Naive thymus-derived CD4-positive, alpha-beta T cell (primary cell): Measurements from ENCODE around the gene CCDC137. TPM values are rescaled to one million over a fixed set of nuclear protein-coding genes. Genes with fewer than 3 reads are reported as not detected.

Experiments
- ATAC-seq: fragments of 150-1000 bp; cut with Tn5 transposase; 2 replicates; pipeline ENCODE4 v1.10.0; 2021; ENCODE audit warnings: mild to moderate bottlenecking, moderate library complexity
- CTCF ChIA-PET: fragments of 350-600 bp; sonication (Branson Sonifier 250); formaldehyde crosslinking; loops from one replicate; lab custom pipeline; 2021; ENCODE audit warnings: antibody characterized with exemption; lab: Charles Lee
- POLR2A ChIA-PET: fragments of 350-600 bp; sonication (Branson Sonifier 250); formaldehyde crosslinking; loops from one replicate; lab custom pipeline; 2021; ENCODE audit warnings: antibody characterized with exemption, inconsistent platforms; lab: Charles Lee
- DNase-seq, 9 donors: peaks; one replicate each; pipeline versions ENCODE4 v3.0.0 to v3.0.0-alpha.2; 2020 to 2022; ENCODE audit warnings: mixed read lengths in 1 of 9
- H3K27ac ChIP-seq: one replicate; pipeline ENCODE4 v1.7.0; 2013; ENCODE audit warnings: mild to moderate bottlenecking, low read depth, low read length, moderate library complexity
- H3K27me3 ChIP-seq, 2 donors: one replicate each; pipeline ENCODE4 v1.7.0; 2013; ENCODE audit warnings: low read length in 2 of 2, mild to moderate bottlenecking in 2 of 2, moderate library complexity in 2 of 2; ENCODE audit not compliant: control insufficient read depth in 2 of 2, insufficient read depth in 2 of 2
- H3K36me3 ChIP-seq, 3 experiments: 1 replicate in 2 of 3; 2 replicates in 1 of 3; pipeline ENCODE4 v1.7.0; 2013; ENCODE audit warnings: low read length in 3 of 3, mild to moderate bottlenecking in 3 of 3, moderate library complexity in 1 of 3; ENCODE audit not compliant: insufficient read depth in 3 of 3, control insufficient read depth in 2 of 3
- H3K4me1 ChIP-seq, 2 donors: one replicate each; pipeline ENCODE4 v1.7.0; 2013; ENCODE audit warnings: low read length in 2 of 2, mild to moderate bottlenecking in 2 of 2, moderate library complexity in 1 of 2; ENCODE audit not compliant: control insufficient read depth in 2 of 2, insufficient read depth in 2 of 2
- H3K4me3 ChIP-seq: 2 replicates; pipeline ENCODE4 v1.7.0; 2013; ENCODE audit warnings: mild to moderate bottlenecking, low read length
- H3K9me3 ChIP-seq, 3 experiments: 1 replicate in 2 of 3; 2 replicates in 1 of 3; pipeline ENCODE4 v1.7.0; 2013; ENCODE audit warnings: low read length in 3 of 3; ENCODE audit not compliant: control insufficient read depth in 2 of 3
- H3K27ac Mint-ChIP-seq, 9 donors: one replicate each; pipeline ENCODE4 v1.8.0; 2020 to 2022; ENCODE audit warnings: mixed read lengths in 9 of 9, mild to moderate bottlenecking in 8 of 9, moderate library complexity in 5 of 9, inconsistent platforms in 2 of 9
- H3K27me3 Mint-ChIP-seq, 5 donors: one replicate each; pipeline ENCODE4 v1.8.0; 2021 to 2022; ENCODE audit warnings: mixed read lengths in 5 of 5, mild to moderate bottlenecking in 1 of 5
- H3K36me3 Mint-ChIP-seq, 5 donors: one replicate each; pipeline ENCODE4 v1.8.0; 2020 to 2022; ENCODE audit warnings: mixed read lengths in 5 of 5, mild to moderate bottlenecking in 3 of 5, inconsistent platforms in 1 of 5
- H3K4me1 Mint-ChIP-seq, 7 donors: one replicate each; pipeline ENCODE4 v1.8.0; 2020 to 2022; ENCODE audit warnings: mixed read lengths in 7 of 7, mild to moderate bottlenecking in 3 of 7, inconsistent platforms in 1 of 7
- H3K4me3 Mint-ChIP-seq, 10 donors: one replicate each; pipeline ENCODE4 v1.8.0; 2020 to 2022; ENCODE audit warnings: mild to moderate bottlenecking in 10 of 10, mixed read lengths in 10 of 10, moderate library complexity in 6 of 10, inconsistent platforms in 2 of 10
- H3K9me3 Mint-ChIP-seq, 11 donors: one replicate each; pipeline ENCODE4 v1.8.0; 2020 to 2022; ENCODE audit warnings: mixed read lengths in 11 of 11, mild to moderate bottlenecking in 4 of 11, inconsistent platforms in 1 of 11, moderate library complexity in 1 of 11
- intact Hi-C, 2 donors: fragments of 100-400 bp; cut with micrococcal nuclease; formaldehyde crosslinking; loops; one replicate each; pipeline ENCODE4 v1.15.1; 2023
- polyA plus RNA-seq, 2 donors: library from polyadenylated mRNA; unstranded; fragments of 300-500 nt; fragmentation: Illumina TruSeq; gene quantifications; one replicate each; pipeline ENCODE4 v1.2.3, GENCODE V29; 2021
- total RNA-seq, 6 experiments: library from RNA in 5 of 6; stranded (reverse) in 5 of 6; gene quantifications; 1 replicate in 5 of 6; 2 replicates in 1 of 6; pipeline ENCODE4 v1.2.3 and lab custom pipeline; 2021 to 2026

Gene CCDC137
- total and polyA plus RNA-seq, 7 experiments from 2014 or later: 10.0 to 33.5 (median 26.0) TPM

- Histone ChIP-seq H3K36me3 (peaks cover 0 to 31% (median 0%) of the 10 kb centered on the region in 3 experiments), H3K9me3 (no peaks in the 10 kb centered on the region), H3K27ac (no peak overlapping the region), H3K27me3 (no peaks in the 10 kb centered on the region), H3K4me1 (peaks cover 22% of the 10 kb centered on the region in 2 donors), H3K4me3 (no peak overlapping the region)
- POLR2A ChIA-PET: interaction anchor here (1.4 to 1.6 kb wide), 2 partner anchors 26 to 42 kb away, joined by 5 read pairs; partner anchors contain the start of genes ARL16, CCDC137, HGS and OXLD1
- CTCF ChIA-PET: no interaction called here
- Mint-ChIP-seq H3K9me3 (no peaks in the 10 kb centered on the region), H3K4me3 (no peak overlapping the region), H3K4me1 (peaks cover 14 to 34% (median 31%) of the 10 kb centered on the region in 7 donors), H3K36me3 (peaks cover 0 to 11% (median 0%) of the 10 kb centered on the region in 5 donors), H3K27me3 (no peaks in the 10 kb centered on the region), H3K27ac (peak overlapping the region in 2 of 9 donors; percentile 32 to 33)
- intact Hi-C loops: no loop called here
- DNase-seq (no peak), ATAC-seq (no peak)
These were observed 42.2 kb downstream of the CCDC137 start for GRCh38 chr17:81708739-81709185.

- Mint-ChIP-seq H3K36me3 (peaks cover 0 to 9% (median 0%) of the 10 kb centered on the region in 5 donors), H3K9me3 (no peaks in the 10 kb centered on the region), H3K27me3 (no peaks in the 10 kb centered on the region), H3K4me3 (peak overlapping the region; percentile 71 to 85 (median 78)), H3K4me1 (peaks cover 9 to 25% (median 18%) of the 10 kb centered on the region in 7 donors), H3K27ac (peak overlapping the region in 8 of 9 donors; percentile 33 to 86 (median 78))
- DNase-seq (peak in 1 of 9 donors; percentile 18), ATAC-seq (no peak)
- peak overlapping the region; percentile 46 for H3K27ac ChIP-seq
- no peaks in the 10 kb centered on the region for H3K9me3 ChIP-seq
- H3K27me3 ChIP-seq: no peaks in the 10 kb centered on the region
- intact Hi-C loops: no loop called here
- H3K36me3 ChIP-seq: peaks cover 0 to 24% (median 0%) of the 10 kb centered on the region in 3 experiments
- ChIA-PET CTCF (interaction anchor here (0.5 to 0.6 kb wide), 2 partner anchors 366 to 824 kb away, joined by 3 to 6 read pairs; no protein-coding TSS in a partner anchor), POLR2A (interaction anchor here (0.7 to 1.3 kb wide), 5 partner anchors 27 to 490 kb away, joined by 3 read pairs; partner anchors contain the start of genes ARL16, CCDC137, HGS and OXLD1)
- peaks cover 13% of the 10 kb centered on the region in 2 donors for H3K4me1 ChIP-seq
- H3K4me3 ChIP-seq: peak overlapping the region; percentile 9
These were observed 44.2 kb downstream of the CCDC137 start for GRCh38 chr17:81710514-81711308.

GRCh38 chr17:81711814-81712467 is 45.4 kb downstream of the CCDC137 start, which contains the start of gene SLC25A10:
Gene SLC25A10 (plus strand): TSS chr17:81712284. CDS start chr17:81712427, 143 bp downstream.
- Histone ChIP-seq H3K27me3 (no peaks in the 10 kb centered on the region), H3K36me3 (peaks cover 0 to 11% (median 0%) of the 10 kb centered on the region in 3 experiments), H3K4me1 (peaks cover 13% of the 10 kb centered on the region in 2 donors), H3K27ac (peak within 1 kb of the TSS; percentile 55), H3K4me3 (peak within 1 kb of the TSS; percentile 24), H3K9me3 (no peaks in the 10 kb centered on the region)
- intact Hi-C loops: loop anchor here (1.0 to 2.0 kb wide), 4 partner anchors 9 to 149 kb away; partner anchors contain the start of genes ARL16 (in 2 of the 2), MRPL12 (in 2 of the 2) and P4HB (in 2 of the 2)
- no peaks in the 10 kb centered on the region for H3K9me3 Mint-ChIP-seq
- H3K4me1 Mint-ChIP-seq: peaks cover 9 to 23% (median 18%) of the 10 kb centered on the region in 7 donors
- peak within 1 kb of the TSS; percentile 80 to 90 (median 86) for H3K4me3 Mint-ChIP-seq
- H3K27ac Mint-ChIP-seq: peak within 1 kb of the TSS; percentile 32 to 86 (median 75)
- CTCF ChIA-PET: no interaction called here
- DNase-seq (peak; percentile 65 to 89 (median 78)), ATAC-seq (peak; percentile 94)
- H3K36me3 Mint-ChIP-seq: peaks cover 0 to under 1% (median 0%) of the 10 kb centered on the region in 5 donors
- no peaks in the 10 kb centered on the region for H3K27me3 Mint-ChIP-seq
- POLR2A ChIA-PET: interaction anchor here (0.6 to 1.8 kb wide), 5 partner anchors 46 to 492 kb away, joined by 3 to 4 read pairs (median 3); partner anchors contain the start of genes CCDC137 and OXLD1

- Mint-ChIP-seq H3K4me1 (peaks cover 9 to 23% (median 18%) of the 10 kb centered on the region in 7 donors), H3K27me3 (no peaks in the 10 kb centered on the region), H3K9me3 (no peaks in the 10 kb centered on the region), H3K4me3 (peak overlapping the region; percentile 78 to 90 (median 86)), H3K36me3 (no peaks in the 10 kb centered on the region), H3K27ac (peak overlapping the region in 6 of 9 donors; percentile 32 to 77 (median 60))
- ATAC-seq (peak; percentile 5), DNase-seq (peak in 1 of 9 donors; percentile 38)
- peak overlapping the region; percentile 55 for H3K27ac ChIP-seq
- ChIA-PET POLR2A (interaction anchor here (0.6 to 1.8 kb wide), 3 partner anchors 50 to 410 kb away, joined by 3 to 4 read pairs (median 4); no protein-coding TSS in a partner anchor), CTCF (interaction anchor here (0.7 kb wide), 1 partner anchor 16 kb away, joined by 3 read pairs; no protein-coding TSS in a partner anchor)
- H3K4me1 ChIP-seq: peaks cover 13% of the 10 kb centered on the region in 2 donors
- no peaks in the 10 kb centered on the region for H3K27me3 ChIP-seq
- peaks cover 0 to 5% (median 0%) of the 10 kb centered on the region in 3 experiments for H3K36me3 ChIP-seq
- intact Hi-C loops: loop anchor here (1.0 to 2.0 kb wide), 4 partner anchors 9 to 148 kb away; partner anchors contain the start of genes ARL16 (in 2 of the 2), MRPL12 (in 2 of the 2) and P4HB (in 2 of the 2)
- peak overlapping the region; percentile 24 for H3K4me3 ChIP-seq
- no peaks in the 10 kb centered on the region for H3K9me3 ChIP-seq
These were observed 46.0 kb downstream of the CCDC137 start for GRCh38 chr17:81712468-81713003.

GRCh38 chr17:81713004-81713555 is 46.5 kb downstream of the CCDC137 start:
- Histone ChIP-seq H3K27me3 (no peaks in the 10 kb centered on the region), H3K36me3 (no peaks in the 10 kb centered on the region), H3K9me3 (no peaks in the 10 kb centered on the region), H3K4me3 (peak overlapping the region; percentile 24), H3K27ac (peak overlapping the region; percentile 55), H3K4me1 (peaks cover 13% of the 10 kb centered on the region in 2 donors)
- H3K4me1 Mint-ChIP-seq: peaks cover 9 to 23% (median 18%) of the 10 kb centered on the region in 7 donors
- H3K9me3 Mint-ChIP-seq: no peaks in the 10 kb centered on the region
- ChIA-PET POLR2A (interaction anchor here (1.0 to 1.8 kb wide), 2 partner anchors 50 to 156 kb away, joined by 4 read pairs; no protein-coding TSS in a partner anchor), CTCF (interaction anchor here (0.7 kb wide), 1 partner anchor 16 kb away, joined by 3 read pairs; no protein-coding TSS in a partner anchor)
- H3K27me3 Mint-ChIP-seq: no peaks in the 10 kb centered on the region
- DNase-seq (no peak), ATAC-seq (no peak)
- peak overlapping the region; percentile 78 to 90 (median 86) for H3K4me3 Mint-ChIP-seq
- H3K36me3 Mint-ChIP-seq: no peaks in the 10 kb centered on the region
- peak overlapping the region in 6 of 9 donors; percentile 32 to 77 (median 60) for H3K27ac Mint-ChIP-seq
- intact Hi-C loops: loop anchor here in 1 of 2 donors (2.0 kb wide), 1 partner anchor 148 kb away; the partner anchor contains the start of gene P4HB
